Adrenal gland (tissue), 12 donors: ENCODE results near the gene FAHD1. TPM values are rescaled to one million over a fixed set of nuclear protein-coding genes. Genes with fewer than 3 reads are reported as not detected.

Experiments used
- DNase-seq, 7 donors: peaks; one replicate each; pipeline ENCODE4 v3.0.0-alpha.2; 2019 to 2020
- H3K27ac ChIP-seq, 5 donors: fragments of 200-600 bp; sonication (generic) in 4 of 5; 1 replicate in 3 of 5; 2 replicates in 2 of 5; pipeline versions ENCODE4 v1.5.1 to v1.8.0; 2016 to 2020; ENCODE audit warnings: mild to moderate bottlenecking in 1 of 5
- H3K27me3 ChIP-seq: fragments of 200-600 bp; 2 replicates; pipeline ENCODE4 v1.8.0; 2021
- H3K36me3 ChIP-seq, 2 donors: fragments of 200-600 bp; replicated peaks in 1 of 2; 1 replicate in 1 of 2; 2 replicates in 1 of 2; pipeline versions ENCODE4 v1.5.1 to v1.8.0; 2018 to 2022
- H3K4me1 ChIP-seq, 2 donors: fragments of 200-600 bp; replicated peaks in 1 of 2; 1 replicate in 1 of 2; 2 replicates in 1 of 2; pipeline versions ENCODE4 v1.5.1 to v1.8.0; 2018 to 2021
- H3K4me3 ChIP-seq, 4 donors: fragments of 200-600 bp; sonication (generic) in 3 of 4; one replicate each; pipeline ENCODE4 v1.5.1; 2016 to 2018
- H3K9me3 ChIP-seq, 3 donors: fragments of 200-600 bp; sonication (generic) in 1 of 3; replicated peaks in 1 of 3; 1 replicate in 2 of 3; 2 replicates in 1 of 3; pipeline versions ENCODE4 v1.5.1 to v1.8.0; 2016 to 2021
- CTCF ChIP-seq, 6 experiments: fragments of 450-650 bp in 4 of 6; fragments of 200-600 bp in 2 of 6; sonication (generic) in 1 of 6; IDR thresholded peaks; 1 replicate in 5 of 6; 2 replicates in 1 of 6; pipeline versions ENCODE4 v1.5.1 to v1.8.0; 2016 to 2021; ENCODE audit warnings: antibody characterized with exemption in 6 of 6, mild to moderate bottlenecking in 2 of 6, moderate library complexity in 1 of 6
- POLR2A ChIP-seq, 2 donors: fragments of 450-650 bp; IDR thresholded peaks; one replicate each; pipeline ENCODE4 v1.6.1; 2017; ENCODE audit warnings: antibody characterized with exemption in 2 of 2, mild to moderate bottlenecking in 2 of 2, moderate library complexity in 1 of 2
- WGBS, 4 donors: extraction: QIAGEN DNeasy Blood & Tissue Kit in 2 of 4; methylation state at CpG; one replicate each; pipeline versions ENCODE4 v1.1.5 to v1.1.7; 2013 to 2017; 5-methylcytosine and 5-hydroxymethylcytosine counted together
- intact Hi-C, 2 donors: fragments of 100-400 bp; cut with DNase I; formaldehyde crosslinking; loops; one replicate each; pipeline versions ENCODE4 v1.14.1 to v1.15.0; 2022 to 2023
- polyA plus RNA-seq, 3 donors: library from polyadenylated mRNA; stranded (reverse); fragments of 200-250 nt in 2 of 3; fragments of 350-450 nt in 1 of 3; fragmentation: Illumina TruSeq in 1 of 3; extraction: RNeasy Lipid Tissue Mini Kit (QIAGEN cat#74804) in 1 of 3; gene quantifications; one replicate each; pipeline ENCODE4 v1.2.3, GENCODE V29; 2013 to 2014
- total RNA-seq, 9 donors: library from RNA; depleted of rRNA in 4 of 9; stranded (reverse); fragments of >200 nt in 4 of 9; fragments of 120-200 nt in 1 of 9; fragmentation: NEBNext Ultra II Directional in 1 of 9; extraction: Animal tissue kit (Norgen Biotek cat#: 25700) in 1 of 9; gene quantifications; one replicate each; pipeline versions ENCODE4 v1.1.0 to v1.2.4, GENCODE V29; 2013 to 2023
- donor health status: healthy with polysubstance abuse.
- donor health status: Bipolar disorder and iron deficiency.
- donor health status: DM: yes; HTN: yes; CAD: no.
- donor health status: DM: no; HTN: no; CAD: no.
- donor health status: DM: no; HTN: no; CAD: no.
- donor health status: DM: yes; HTN: yes; CAD: no.

FAHD1 gene
- total and polyA plus RNA-seq, 12 donors, result 15.2 to 140 (median 51.1) TPM

DNA sequence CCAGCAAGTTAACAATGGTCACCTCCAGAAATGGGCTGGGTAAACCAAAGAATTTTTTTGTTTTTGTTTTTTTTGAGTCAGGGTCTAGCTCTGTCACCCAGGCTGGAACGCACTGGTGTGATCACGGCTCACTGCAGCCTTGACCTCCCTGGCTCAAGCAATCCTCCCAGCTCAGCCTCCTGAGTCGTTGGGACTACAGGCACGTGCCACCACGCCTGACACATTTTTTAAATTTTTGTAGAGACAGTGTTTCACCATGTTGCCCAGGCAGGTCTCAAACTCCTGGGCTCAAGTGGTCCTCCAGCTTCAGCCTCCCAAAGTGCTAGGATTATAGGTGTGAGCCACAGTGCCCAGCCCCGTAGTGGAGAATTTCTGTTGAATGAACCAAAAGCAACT lies 46.3 kb upstream of the FAHD1 start:
- H3K27ac ChIP-seq, result peak overlapping the region; percentile 30 to 95 (median 83)
- peak in 3 of 7 donors; percentile 51 to 76 (median 61) for DNase-seq
- H3K36me3 ChIP-seq, result peaks cover 0 to 41% of the 10 kb centered on the region in 2 donors
- WGBS, 4 donors, result 45 to 62% (median 57%) methylated on average over 6 of the region's 6 CpGs
- intact Hi-C loops, result no loop called here
- peak overlapping the region in 1 of 4 donors; percentile 95 for H3K4me3 ChIP-seq
- peaks cover 23 to 26% of the 10 kb centered on the region in 2 donors for H3K4me1 ChIP-seq
- TF ChIP-seq CTCF (IDR thresholded peaks at IDR 0.05) (no peak), POLR2A (IDR thresholded peaks at IDR 0.05) (peak in 1 of 2 donors; percentile 24)
- H3K27me3 ChIP-seq, result no peaks in the 10 kb centered on the region
- H3K9me3 ChIP-seq, result no peaks in the 10 kb centered on the region

DNA sequence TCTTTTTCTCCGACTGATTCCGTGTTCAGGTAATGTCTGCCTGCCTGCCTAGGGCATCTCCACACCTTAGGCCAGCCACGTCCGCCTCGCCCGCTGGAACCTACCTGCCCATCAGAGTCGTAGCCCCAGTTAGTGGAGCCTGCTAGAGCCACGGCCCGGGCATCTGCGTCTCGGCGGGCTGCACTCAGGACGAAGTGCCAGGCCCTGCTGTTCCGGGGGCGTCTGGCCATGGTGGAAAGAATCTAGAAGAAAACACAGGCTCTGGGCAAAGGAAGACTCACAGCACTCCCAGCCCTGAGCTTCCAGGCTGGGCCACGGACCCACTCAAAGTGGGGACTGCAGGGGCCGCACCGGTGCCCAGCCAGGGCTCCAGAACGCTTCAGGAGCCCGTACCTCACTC lies 45.8 kb upstream of the FAHD1 start:
- 44 to 76% (median 50%) methylated on average over 9 to 20 of the region's 20 CpGs for WGBS, 4 donors
- Histone ChIP-seq H3K4me1 (peaks cover 23 to 26% of the 10 kb centered on the region in 2 donors), H3K27ac (peak overlapping the region in 4 of 5 donors; percentile 83 to 95 (median 84)), H3K36me3 (peaks cover 0 to 36% of the 10 kb centered on the region in 2 donors), H3K4me3 (peak overlapping the region in 2 of 4 donors; percentile 26 to 95), H3K27me3 (no peaks in the 10 kb centered on the region), H3K9me3 (no peaks in the 10 kb centered on the region)
- DNase-seq, result peak in 1 of 7 donors; percentile 35
- TF ChIP-seq POLR2A (IDR thresholded peaks at IDR 0.05) (no peak), CTCF (IDR thresholded peaks at IDR 0.05) (peak in 1 of 6 experiments; percentile 0)
- intact Hi-C loops, result no loop called here

GRCh38 chr16:1781758-1782407 lies 45.1 kb upstream of the FAHD1 start:
- intact Hi-C loops, result no loop called here
- peak in 4 of 7 donors; percentile 46 to 67 (median 57) for DNase-seq
- Histone ChIP-seq H3K4me3 (peak overlapping the region; percentile 26 to 95 (median 76)), H3K27ac (peak overlapping the region; percentile 60 to 95 (median 83)), H3K4me1 (peaks cover 23 to 26% of the 10 kb centered on the region in 2 donors), H3K9me3 (no peaks in the 10 kb centered on the region), H3K36me3 (peaks cover 0 to 35% of the 10 kb centered on the region in 2 donors), H3K27me3 (no peaks in the 10 kb centered on the region)
- WGBS, 4 donors, result 1 to 2% (median 1%) methylated on average over 16 to 70 of the region's 70 CpGs
- TF ChIP-seq CTCF (IDR thresholded peaks at IDR 0.05) (peak in 4 of 6 experiments; percentile 13 to 33 (median 28)), POLR2A (IDR thresholded peaks at IDR 0.05) (no peak)

- intact Hi-C loops, result no loop called here
- Histone ChIP-seq H3K9me3 (no peaks in the 10 kb centered on the region), H3K27ac (peak within 1 kb of the TSS; percentile 60 to 95 (median 84)), H3K4me1 (peaks cover 23 to 26% of the 10 kb centered on the region in 2 donors), H3K36me3 (peaks cover 0 to 33% of the 10 kb centered on the region in 2 donors), H3K27me3 (no peaks in the 10 kb centered on the region), H3K4me3 (peak within 1 kb of the TSS; percentile 73 to 95 (median 82))
- TF ChIP-seq POLR2A (IDR thresholded peaks at IDR 0.05) (peak; percentile 55 to 75), CTCF (IDR thresholded peaks at IDR 0.05) (no peak)
- 0 to 1% (median 0%) methylated on average over 43 to 102 of the region's 102 CpGs; no CpG with 5 or more reads in 1 of the 4 donors for WGBS, 4 donors
- DNase-seq, result peak; percentile 100
Observed at GRCh38 chr16:1782408-1783264, 44.4 kb upstream of the FAHD1 start, which contains the start of the genes NUBP2 and SPSB3. NUBP2 (plus strand) TSS chr16:1782960; CDS start chr16:1783021, 61 bp downstream. SPSB3 (minus strand) TSS chr16:1782571; CDS start chr16:1781483, 1,088 bp downstream.
